HepG2 (cell line): ENCODE results near the gene PLXNA4.

ENCODE experiments used
- CREB1 ChIP-seq, 2 experiments: fragments of 450-650 bp in 1 of 2; IDR thresholded peaks; 2 replicates each; pipeline ENCODE4 v1.6.1; 2016 to 2017; ENCODE audit warnings: control low read depth in 1 of 2, mild to moderate bottlenecking in 1 of 2, missing compliant biosample characterization in 1 of 2, missing genetic modification characterization in 1 of 2
- JUNB ChIP-seq: sonication (generic); formaldehyde crosslinking; IDR thresholded peaks from 2 replicates; pipeline ENCODE4 v1.8.0; 2022; ENCODE audit warnings: missing genetic modification reagents, mild to moderate bottlenecking, borderline replicate concordance
- RFX5 ChIP-seq: IDR thresholded peaks from 2 replicates; pipeline ENCODE4 v1.6.1; 2011; ENCODE audit warnings: low read depth, low read length, improper control_type of control experiment

GRCh38 chr7:132254455-132254854 is 321.8 kb downstream of the PLXNA4 start:
- TF ChIP-seq JUNB (CRISPR knock-in tag) (no peak), CREB1 (IDR thresholded peaks at IDR 0.05) (no peak), CREB1 (CRISPR knock-in tag; IDR thresholded peaks at IDR 0.05) (no peak), RFX5 (no peak)
